RKO (cell line): Measurements from ENCODE around the gene SAMM50.

ENCODE experiments used
- DNase-seq: peaks from one replicate; pipeline ENCODE4 v3.0.0-alpha.2; 2016; ENCODE audit warnings: low spot score

SAMM50 gene

GRCh38 chr22:43976861-43977795 lies 21.9 kb downstream of the SAMM50 start:
- DNase-seq, result no peak

GRCh38 chr22:43978558-43978957 lies 23.3 kb downstream of the SAMM50 start:
- no peak for DNase-seq

GRCh38 chr22:43980579-43980978 lies 25.3 kb downstream of the SAMM50 start:
- no peak for DNase-seq

- no peak for DNase-seq
Observed at GRCh38 chr22:43980996-43981395, 25.8 kb downstream of the SAMM50 start.

- no peak for DNase-seq
Observed at GRCh38 chr22:43983808-43984207, 28.6 kb downstream of the SAMM50 start.

- no peak for DNase-seq
Observed at GRCh38 chr22:43985532-43985931, 30.3 kb downstream of the SAMM50 start.

GRCh38 chr22:43988116-43988820 lies 33.0 kb downstream of the SAMM50 start:
- no peak for DNase-seq

- DNase-seq, result no peak
Observed at GRCh38 chr22:43988960-43989359, 33.7 kb downstream of the SAMM50 start.

- no peak for DNase-seq
Observed at GRCh38 chr22:43990044-43990443, 34.8 kb downstream of the SAMM50 start.

- DNase-seq, result no peak
Observed at GRCh38 chr22:43991316-43992020, 36.2 kb downstream of the SAMM50 start.

- no peak for DNase-seq
Observed at GRCh38 chr22:43992331-43992821, 37.1 kb downstream of the SAMM50 start.

- DNase-seq, result peak; percentile 54
Observed at GRCh38 chr22:43993072-43993760, 38.0 kb downstream of the SAMM50 start.

GRCh38 chr22:43994006-43994405 lies 38.8 kb downstream of the SAMM50 start:
- DNase-seq, result no peak

GRCh38 chr22:43994416-43994815 lies 39.2 kb downstream of the SAMM50 start:
- DNase-seq, result no peak

GRCh38 chr22:43995057-43995685 lies 39.9 kb downstream of the SAMM50 start:
- DNase-seq, result no peak

GRCh38 chr22:43995798-43996169 lies 40.5 kb downstream of the SAMM50 start:
- no peak for DNase-seq

- DNase-seq, result no peak
Observed at GRCh38 chr22:43996170-43996980, 41.1 kb downstream of the SAMM50 start.

- DNase-seq, result no peak
Observed at GRCh38 chr22:43996981-43997265, 41.7 kb downstream of the SAMM50 start.

- DNase-seq, result no peak
Observed at GRCh38 chr22:43998679-43999264, 43.5 kb downstream of the SAMM50 start.

GRCh38 chr22:43999378-43999777 lies 44.1 kb downstream of the SAMM50 start:
- no peak for DNase-seq
